ENCODE measurements around the gene ASTN2.

GRCh38 chr9:117303643-117304230 is 111.1 kb downstream of the ASTN2 start:
- TF ChIP-seq CTCF (IDR thresholded peaks at IDR 0.05), result no peak
- TF ChIP-seq POLR2A (IDR thresholded peaks at IDR 0.05), result no peak

Measured in right lobe of liver (tissue), 4 donors.